Stimulated activated CD4-positive, alpha-beta T cell treated with anti-CD3 and anti-CD28 coated beads, TNF-alpha, amount 100 ng/mL, for 48 hours (primary cell): ENCODE results near the gene CERS2.
A peak's percentile ranks its signal among the peaks of the same experiment; 100 is the strongest.
"Not testable (repeated sequence)": the region's sequence is repeated elsewhere in the genome, so short reads cannot be mapped to it uniquely, and the experiment has no call there.

Source experiments
- DNase-seq, 3 donors: peaks; one replicate each; pipeline ENCODE4 v3.0.0-alpha.2; 2020; ENCODE audit warnings: low read depth in 3 of 3

Gene CERS2

GRCh38 chr1:150970808-150971582 is 3.6 kb downstream of the CERS2 start:
- no peak for DNase-seq

GRCh38 chr1:150969626-150970025 is 5.0 kb downstream of the CERS2 start:
- no peak for DNase-seq

- no peak for DNase-seq
These were observed 6.1 kb downstream of the CERS2 start for GRCh38 chr1:150968491-150968890.

- no peak for DNase-seq
These were observed 6.7 kb downstream of the CERS2 start for GRCh38 chr1:150967936-150968335.

- no peak for DNase-seq
These were observed 8.6 kb downstream of the CERS2 start for GRCh38 chr1:150966011-150966410.

- no peak for DNase-seq
These were observed 9.0 kb downstream of the CERS2 start for GRCh38 chr1:150965605-150966004.

GRCh38 chr1:150964164-150964489 is 10.5 kb downstream of the CERS2 start:
- DNase-seq: no peak

- no peak for DNase-seq
These were observed 11.1 kb downstream of the CERS2 start for GRCh38 chr1:150963321-150964163.

GRCh38 chr1:150961756-150962155 is 12.9 kb downstream of the CERS2 start:
- no peak for DNase-seq

GRCh38 chr1:150960646-150961045 is 14.0 kb downstream of the CERS2 start:
- no peak for DNase-seq

- DNase-seq: no peak
These were observed 17.0 kb downstream of the CERS2 start for GRCh38 chr1:150957666-150958065.

GRCh38 chr1:150955280-150955679 is 19.4 kb downstream of the CERS2 start:
- DNase-seq: no peak

- DNase-seq: no peak
These were observed 19.9 kb downstream of the CERS2 start for GRCh38 chr1:150954708-150955107.

- no peak for DNase-seq
These were observed 29.8 kb downstream of the CERS2 start for GRCh38 chr1:150944856-150945255.

- no peak for DNase-seq
These were observed 42.9 kb downstream of the CERS2 start for GRCh38 chr1:150931773-150932172.

- not testable (repeated sequence) for DNase-seq
These were observed 45.9 kb downstream of the CERS2 start for GRCh38 chr1:150928775-150929174.

GRCh38 chr1:150928286-150928685 is 46.3 kb downstream of the CERS2 start:
- DNase-seq: no peak

- DNase-seq: no peak
These were observed 47.0 kb downstream of the CERS2 start for GRCh38 chr1:150927624-150928023.

- DNase-seq: peak; percentile 90 to 92 (median 92)
These were observed 48.4 kb downstream of the CERS2 start, which contains the start of gene SETDB1 for GRCh38 chr1:150926097-150926741. TSS of gene SETDB1 (plus strand) at chr1:150926363. CDS start at chr1:150927715, 1,352 bp downstream.

GRCh38 chr1:150925080-150925479 is 49.6 kb downstream of the CERS2 start:
- no peak for DNase-seq

GRCh38 chr1:150922519-150922975 is 52.1 kb downstream of the CERS2 start:
- DNase-seq: peak; percentile 68 to 80 (median 68)

- no peak for DNase-seq
These were observed 57.2 kb downstream of the CERS2 start for GRCh38 chr1:150917387-150917786.
